HUES48 (cell line): ENCODE data around the gene KRTAP21-3.

Experiments used
- H3K27ac ChIP-seq: one replicate; pipeline ENCODE4 v1.7.0; 2013; ENCODE audit warnings: low read depth, low read length, inconsistent platforms
- H3K27me3 ChIP-seq: 2 replicates; pipeline ENCODE4 v1.6.1; 2013; ENCODE audit warnings: mild to moderate bottlenecking, low read length; ENCODE audit not compliant: control insufficient read depth, insufficient read depth
- H3K36me3 ChIP-seq: 2 replicates; pipeline ENCODE4 v1.6.1; 2013; ENCODE audit warnings: low read length; ENCODE audit not compliant: control insufficient read depth, insufficient read depth
- H3K4me1 ChIP-seq: 2 replicates; pipeline ENCODE4 v1.6.1; 2013; ENCODE audit warnings: mild to moderate bottlenecking, low read length; ENCODE audit not compliant: control insufficient read depth, insufficient read depth
- H3K4me3 ChIP-seq: 2 replicates; pipeline ENCODE4 v1.5.1; 2013; ENCODE audit warnings: mild to moderate bottlenecking, low read depth, low read length
- H3K9ac ChIP-seq: 2 replicates; pipeline ENCODE4 v1.6.1; 2013; ENCODE audit warnings: mild to moderate bottlenecking, low read depth, low read length, moderate library complexity
- H3K9me3 ChIP-seq: 2 replicates; pipeline ENCODE4 v1.6.1; 2013; ENCODE audit warnings: low read length; ENCODE audit not compliant: control insufficient read depth, insufficient read depth

The KRTAP21-3 gene

GRCh38 chr21:30714456-30714855 is 4.1 kb downstream of the KRTAP21-3 start:
- Histone ChIP-seq H3K9ac (no peak overlapping the region), H3K27ac (no peak overlapping the region), H3K4me1 (no peaks in the 10 kb centered on the region), H3K4me3 (no peak overlapping the region), H3K9me3 (peaks cover 2% of the 10 kb centered on the region; the same call in 1 of the 2 replicates), H3K36me3 (no peaks in the 10 kb centered on the region), H3K27me3 (no peaks in the 10 kb centered on the region)

GRCh38 chr21:30713766-30714165 is 4.8 kb downstream of the KRTAP21-3 start:
- no peak overlapping the region for H3K4me3 ChIP-seq
- peaks cover 2% of the 10 kb centered on the region; the same call in 1 of the 2 replicates for H3K9me3 ChIP-seq
- no peaks in the 10 kb centered on the region for H3K4me1 ChIP-seq
- H3K9ac ChIP-seq: no peak overlapping the region
- H3K27ac ChIP-seq: no peak overlapping the region
- no peaks in the 10 kb centered on the region for H3K36me3 ChIP-seq
- H3K27me3 ChIP-seq: no peaks in the 10 kb centered on the region

- no peaks in the 10 kb centered on the region for H3K4me1 ChIP-seq
- no peak overlapping the region for H3K9ac ChIP-seq
- H3K27me3 ChIP-seq: no peaks in the 10 kb centered on the region
- no peaks in the 10 kb centered on the region for H3K36me3 ChIP-seq
- H3K4me3 ChIP-seq: no peak overlapping the region
- no peak overlapping the region for H3K27ac ChIP-seq
- peaks cover 2% of the 10 kb centered on the region; the same call in 1 of the 2 replicates for H3K9me3 ChIP-seq
Observed at GRCh38 chr21:30710499-30710898, 8.1 kb downstream of the KRTAP21-3 start.

GRCh38 chr21:30707409-30707808 is 11.2 kb downstream of the KRTAP21-3 start:
- Histone ChIP-seq H3K9me3 (peaks cover 5% of the 10 kb centered on the region; the same call in 1 of the 2 replicates), H3K27ac (no peak overlapping the region), H3K9ac (no peak overlapping the region), H3K36me3 (no peaks in the 10 kb centered on the region), H3K4me1 (no peaks in the 10 kb centered on the region), H3K4me3 (no peak overlapping the region), H3K27me3 (no peaks in the 10 kb centered on the region)

GRCh38 chr21:30695956-30696355 is 22.6 kb downstream of the KRTAP21-3 start:
- Histone ChIP-seq H3K4me1 (no peaks in the 10 kb centered on the region), H3K9me3 (peaks cover 18% of the 10 kb centered on the region), H3K4me3 (no peak overlapping the region), H3K27ac (no peak overlapping the region), H3K36me3 (no peaks in the 10 kb centered on the region), H3K9ac (no peak overlapping the region), H3K27me3 (no peaks in the 10 kb centered on the region)

GRCh38 chr21:30689822-30690221 is 28.8 kb downstream of the KRTAP21-3 start:
- H3K4me3 ChIP-seq: no peak overlapping the region

GRCh38 chr21:30684506-30684905 is 34.1 kb downstream of the KRTAP21-3 start:
- H3K9ac ChIP-seq: no peak overlapping the region
- no peak overlapping the region for H3K27ac ChIP-seq
- H3K27me3 ChIP-seq: no peaks in the 10 kb centered on the region
- no peak overlapping the region for H3K4me3 ChIP-seq
- H3K36me3 ChIP-seq: no peaks in the 10 kb centered on the region
- H3K4me1 ChIP-seq: 0 out of 2 replicates have a peak, but pooled peaks cover under 1% of the 10 kb centered on the region
- H3K9me3 ChIP-seq: no peaks in the 10 kb centered on the region

More at GRCh38 chr21:30689822-30690221, 28.8 kb downstream of the KRTAP21-3 start:
- Histone ChIP-seq H3K27ac (no peak overlapping the region), H3K9me3 (no peaks in the 10 kb centered on the region), H3K4me1 (peaks cover 12% of the 10 kb centered on the region), H3K36me3 (no peaks in the 10 kb centered on the region), H3K9ac (no peak overlapping the region), H3K27me3 (no peaks in the 10 kb centered on the region)

GRCh38 chr21:30680586-30680985 is 38.0 kb downstream of the KRTAP21-3 start:
- Histone ChIP-seq H3K36me3 (no peaks in the 10 kb centered on the region), H3K9me3 (no peaks in the 10 kb centered on the region), H3K27ac (no peak overlapping the region), H3K9ac (no peak overlapping the region), H3K4me1 (no peaks in the 10 kb centered on the region), H3K27me3 (no peaks in the 10 kb centered on the region), H3K4me3 (no peak overlapping the region)

- Histone ChIP-seq H3K27me3 (no peaks in the 10 kb centered on the region), H3K4me1 (no peaks in the 10 kb centered on the region), H3K4me3 (no peak overlapping the region), H3K9me3 (no peaks in the 10 kb centered on the region; the same call in 1 of the 2 replicates), H3K36me3 (no peaks in the 10 kb centered on the region), H3K27ac (no peak overlapping the region), H3K9ac (no peak overlapping the region)
Observed at GRCh38 chr21:30676737-30677136, 41.8 kb downstream of the KRTAP21-3 start.

GRCh38 chr21:30674312-30674711 is 44.3 kb downstream of the KRTAP21-3 start:
- Histone ChIP-seq H3K36me3 (no peaks in the 10 kb centered on the region), H3K9ac (no peak overlapping the region)

GRCh38 chr21:30672985-30673650 is 45.5 kb downstream of the KRTAP21-3 start:
- no peaks in the 10 kb centered on the region for H3K36me3 ChIP-seq
- H3K4me3 ChIP-seq: no peak overlapping the region
- H3K27ac ChIP-seq: no peak overlapping the region
- no peaks in the 10 kb centered on the region for H3K27me3 ChIP-seq
- H3K4me1 ChIP-seq: no peaks in the 10 kb centered on the region
- peaks cover 7% of the 10 kb centered on the region for H3K9me3 ChIP-seq
- H3K9ac ChIP-seq: no peak overlapping the region

More at GRCh38 chr21:30674312-30674711, 44.3 kb downstream of the KRTAP21-3 start:
- H3K4me1 ChIP-seq: no peaks in the 10 kb centered on the region
- no peaks in the 10 kb centered on the region for H3K27me3 ChIP-seq
- H3K9me3 ChIP-seq: peaks cover 5% of the 10 kb centered on the region
- no peak overlapping the region for H3K4me3 ChIP-seq
- no peak overlapping the region for H3K27ac ChIP-seq
